Esophagus mucosa (tissue), 1 donor: ENCODE measurements around the gene PIEZO2. TPM values are rescaled to one million over a fixed set of nuclear protein-coding genes. Genes with fewer than 3 reads are reported as not detected.
A peak's percentile ranks its signal among the peaks of the same experiment; 100 is the strongest.
"Not testable (repeated sequence)": the region's sequence is repeated elsewhere in the genome, so short reads cannot be mapped to it uniquely, and the experiment has no call there.

Source experiments
- ATAC-seq: fragments of 200-7000 bp; cut with Tn5 transposase; one replicate; pipeline ENCODE4 v1.9.1; 2020
- total RNA-seq: library from RNA; stranded (reverse); gene quantifications from one replicate; pipeline ENCODE4 v1.2.4, GENCODE V29; 2023
- donor health status: DM: yes; HTN: yes; CAD: no.

PIEZO2 gene
- 0.76 TPM for total RNA-seq

- ATAC-seq: peak; percentile 48
Observed at GRCh38 chr18:11149441-11150270, at the start of gene PIEZO2. Gene PIEZO2 (minus strand): TSS chr18:11149569. CDS start chr18:11148588, 981 bp downstream.

GRCh38 chr18:11183637-11184036 lies 34.3 kb upstream of the PIEZO2 start:
- no peak for ATAC-seq

- ATAC-seq: not testable (repeated sequence)
Observed at GRCh38 chr18:11181629-11182028, 32.3 kb upstream of the PIEZO2 start.

GRCh38 chr18:11179959-11180519 lies 30.7 kb upstream of the PIEZO2 start:
- ATAC-seq: no peak

- ATAC-seq: no peak
Observed at GRCh38 chr18:11178951-11179549, 29.7 kb upstream of the PIEZO2 start.

GRCh38 chr18:11177382-11177781 lies 28.0 kb upstream of the PIEZO2 start:
- no peak for ATAC-seq

- no peak for ATAC-seq
Observed at GRCh38 chr18:11176481-11176881, 27.1 kb upstream of the PIEZO2 start.

GRCh38 chr18:11175266-11175979 lies 26.1 kb upstream of the PIEZO2 start:
- no peak for ATAC-seq

GRCh38 chr18:11174179-11174578 lies 24.8 kb upstream of the PIEZO2 start:
- ATAC-seq: not testable (repeated sequence)

GRCh38 chr18:11167778-11168177 lies 18.4 kb upstream of the PIEZO2 start:
- no peak for ATAC-seq

- no peak for ATAC-seq
Observed at GRCh38 chr18:11165952-11166351, 16.6 kb upstream of the PIEZO2 start.

GRCh38 chr18:11165138-11165537 lies 15.8 kb upstream of the PIEZO2 start:
- no peak for ATAC-seq

GRCh38 chr18:11163665-11164064 lies 14.3 kb upstream of the PIEZO2 start:
- ATAC-seq: no peak

- no peak for ATAC-seq
Observed at GRCh38 chr18:11162889-11163288, 13.5 kb upstream of the PIEZO2 start.

GRCh38 chr18:11162462-11162861 lies 13.1 kb upstream of the PIEZO2 start:
- ATAC-seq: no peak

GRCh38 chr18:11160313-11160712 lies 10.9 kb upstream of the PIEZO2 start:
- no peak for ATAC-seq

GRCh38 chr18:11159844-11160243 lies 10.5 kb upstream of the PIEZO2 start:
- ATAC-seq: no peak

- ATAC-seq: no peak
Observed at GRCh38 chr18:11156978-11157377, 7.6 kb upstream of the PIEZO2 start.

- no peak for ATAC-seq
Observed at GRCh38 chr18:11155034-11155759, 5.8 kb upstream of the PIEZO2 start.

- no peak for ATAC-seq
Observed at GRCh38 chr18:11154368-11154989, 5.1 kb upstream of the PIEZO2 start.

GRCh38 chr18:11153097-11153496 lies 3.7 kb upstream of the PIEZO2 start:
- ATAC-seq: no peak

GRCh38 chr18:11150271-11150615 lies 874 bp upstream of the PIEZO2 start:
- no peak for ATAC-seq
